ENCODE data around the gene ARL13B.
A peak's percentile ranks its signal among the peaks of the same experiment; 100 is the strongest.
"Not testable (repeated sequence)": the region's sequence is repeated elsewhere in the genome, so short reads cannot be mapped to it uniquely, and the experiment has no call there.

ARL13B gene

GRCh38 chr3:94063496-94064119, 83.7 kb downstream of the ARL13B start:
- DNase-seq = no peak

- DNase-seq = no peak
Measured at GRCh38 chr3:94064243-94064860, 84.4 kb downstream of the ARL13B start.

GRCh38 chr3:94065122-94065521, 85.2 kb downstream of the ARL13B start:
- no peak for DNase-seq

DNA sequence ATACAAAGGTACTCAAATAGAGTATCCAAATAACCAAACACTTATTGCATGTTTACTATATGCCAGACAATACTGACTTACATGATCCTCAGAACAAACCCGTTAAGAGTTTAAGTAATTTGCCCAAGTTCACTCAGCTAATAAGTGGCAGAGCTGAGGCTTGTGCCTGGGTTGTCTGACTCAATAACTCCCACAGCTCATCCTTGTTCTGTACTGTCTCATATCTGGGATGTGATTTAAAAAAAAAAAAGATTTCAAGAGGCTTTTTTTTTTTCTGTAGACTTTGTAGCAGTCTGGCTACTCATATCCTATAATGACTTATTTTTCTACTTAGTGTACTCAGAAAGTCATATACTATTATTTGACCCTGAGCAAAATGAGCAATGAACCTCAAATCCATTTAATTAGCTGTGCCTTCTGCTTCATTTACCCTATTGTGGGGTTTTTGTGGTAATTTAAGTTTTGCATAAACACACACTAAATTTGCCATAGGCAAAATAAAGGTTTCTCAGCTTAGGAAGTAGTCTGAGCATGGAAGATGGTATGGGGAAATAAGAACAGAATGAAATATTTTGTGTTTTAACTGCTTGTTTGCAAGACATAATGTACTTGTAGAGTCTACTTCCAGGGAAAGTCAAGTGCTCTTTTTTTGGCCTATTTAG, 86.0 kb downstream of the ARL13B start:
- DNase-seq = no peak

GRCh38 chr3:94066506-94067500, 86.8 kb downstream of the ARL13B start:
- DNase-seq = no peak

DNA sequence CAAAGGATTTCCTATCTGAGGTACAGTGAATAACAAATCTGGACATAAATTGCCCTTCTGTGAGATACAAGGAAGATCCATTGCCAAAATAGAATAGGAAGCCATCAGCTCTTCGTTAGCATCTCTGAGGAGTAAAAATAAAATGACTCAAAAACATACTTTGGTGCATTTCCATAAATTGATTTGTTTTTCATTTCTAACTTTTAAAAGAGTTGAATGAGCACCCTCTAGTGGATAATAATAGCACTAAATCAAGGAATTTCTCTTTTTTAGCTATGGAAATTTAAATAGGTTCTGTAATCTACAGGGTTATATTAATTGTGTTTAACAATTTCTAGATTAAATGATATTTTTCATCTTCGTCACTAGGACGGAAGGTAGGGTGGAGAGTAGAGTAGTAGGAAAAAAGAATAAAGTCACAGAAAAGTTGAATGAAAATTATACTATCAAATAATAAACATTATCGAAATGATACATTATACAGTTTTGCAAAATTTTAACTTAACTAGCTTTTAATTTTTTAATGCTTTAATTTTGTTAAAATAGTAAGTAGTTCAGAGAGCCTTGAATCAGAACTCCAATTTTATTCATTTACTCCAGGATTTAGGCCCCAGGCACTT, 89.3 kb downstream of the ARL13B start:
- peak; percentile 29 for DNase-seq

DNA sequence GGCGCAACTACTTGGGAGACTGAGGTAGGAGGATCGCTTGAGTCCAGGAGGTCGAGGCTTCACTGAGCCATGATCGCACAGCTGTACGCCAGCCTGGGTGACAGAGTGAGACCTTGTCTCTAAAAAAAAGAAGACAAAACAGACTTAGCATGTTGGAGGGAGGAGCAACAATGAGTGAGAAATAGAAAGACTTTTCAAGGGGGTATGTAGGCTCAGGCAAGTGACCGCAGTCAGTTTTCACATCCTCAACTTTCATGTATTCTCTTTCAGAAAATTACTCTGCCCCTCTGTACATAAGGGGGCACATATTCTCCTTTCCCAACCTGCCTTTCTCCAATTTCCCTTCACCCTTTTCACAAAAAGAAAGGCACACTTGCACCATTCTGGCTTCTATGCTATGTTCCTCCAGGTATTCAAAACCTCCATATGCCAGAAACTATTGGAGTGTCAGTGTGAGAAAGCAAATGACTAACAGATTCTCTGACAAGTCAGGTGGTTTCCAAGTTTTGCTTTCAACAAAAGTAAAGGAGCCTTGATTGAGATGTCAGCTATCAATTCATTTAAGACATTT, 90.5 kb downstream of the ARL13B start:
- DNase-seq = no peak

DNA sequence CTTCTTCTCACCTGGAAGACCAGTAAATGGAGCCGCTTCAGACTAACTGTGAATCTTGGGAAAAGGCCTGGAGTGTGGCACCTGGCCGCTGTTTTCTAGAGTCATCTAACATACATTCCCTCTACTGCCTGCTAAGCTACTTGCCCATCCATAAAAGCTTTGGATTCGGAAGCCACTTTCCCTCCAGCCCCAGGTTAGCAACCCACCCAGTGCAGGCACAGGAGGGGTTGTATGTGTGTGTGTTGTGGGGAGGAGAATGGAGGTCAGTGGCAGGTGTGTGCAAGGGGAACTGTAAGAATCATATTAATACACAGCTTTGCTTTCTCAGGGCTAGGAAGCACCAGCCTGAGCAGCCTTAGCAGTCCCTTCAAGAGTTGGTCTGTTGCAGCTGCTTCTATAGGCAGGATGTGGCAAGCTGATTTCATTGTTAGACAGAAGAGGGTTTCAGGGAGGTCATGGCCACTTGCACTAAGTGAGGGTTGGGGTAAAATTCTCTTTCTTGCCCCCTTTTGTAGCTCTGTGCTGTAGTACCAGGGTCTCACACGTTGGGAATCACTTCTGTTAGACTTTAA, 91.8 kb downstream of the ARL13B start:
- no peak for DNase-seq

GRCh38 chr3:94076055-94076454, 96.1 kb downstream of the ARL13B start:
- DNase-seq = peak; percentile 29

DNA sequence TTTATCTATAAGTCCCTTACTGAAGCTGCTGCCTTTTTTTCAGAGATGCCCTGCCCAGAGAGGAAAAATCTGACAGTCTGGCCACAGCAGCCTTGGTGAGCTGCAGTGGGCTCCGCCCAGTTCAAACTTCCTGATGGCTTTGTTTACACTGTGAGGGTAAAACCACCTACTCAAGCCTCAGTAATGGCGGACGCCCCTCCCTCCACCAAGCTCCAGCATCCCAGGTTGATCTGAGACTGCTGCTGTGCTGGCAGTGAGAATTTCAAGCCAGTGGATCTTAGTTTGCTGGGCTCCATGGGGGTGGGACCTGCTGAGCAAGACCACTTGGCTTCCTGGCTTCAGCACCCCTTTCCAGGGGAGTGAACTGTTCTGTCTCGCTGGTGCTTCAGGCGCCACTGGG, 100.6 kb downstream of the ARL13B start:
- not testable (repeated sequence) for DNase-seq

DNA sequence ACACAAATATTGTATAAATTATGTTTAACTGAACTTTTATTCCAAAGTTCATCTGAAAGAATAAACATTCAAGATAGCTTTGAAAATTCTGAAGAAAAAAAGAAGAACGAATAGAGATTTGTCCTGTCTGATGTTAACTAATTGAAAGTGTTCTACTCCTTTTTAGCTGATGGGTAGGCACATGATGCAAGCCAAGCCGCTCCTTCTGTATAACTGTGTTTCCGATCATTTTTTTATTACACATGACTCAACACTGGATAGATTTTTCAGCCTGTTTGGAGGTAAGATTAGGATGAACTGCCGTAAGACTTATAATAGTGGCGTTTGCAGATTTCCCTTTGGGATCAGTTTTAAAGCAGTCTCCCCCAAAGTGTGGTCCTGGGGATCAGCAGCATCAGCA, 101.9 kb downstream of the ARL13B start:
- DNase-seq = no peak

GRCh38 chr3:94082391-94082937, 102.5 kb downstream of the ARL13B start:
- DNase-seq = no peak

- no peak for DNase-seq
Measured at GRCh38 chr3:94083261-94083660, 103.3 kb downstream of the ARL13B start.

- DNase-seq = no peak
Measured at GRCh38 chr3:94089126-94089525, 109.2 kb downstream of the ARL13B start.

GRCh38 chr3:94092086-94092485, 112.1 kb downstream of the ARL13B start:
- DNase-seq = no peak

- no peak for DNase-seq
Measured at GRCh38 chr3:94093151-94093550, 113.2 kb downstream of the ARL13B start.

- DNase-seq = no peak
Measured at GRCh38 chr3:94095111-94095510, 115.2 kb downstream of the ARL13B start.

DNA sequence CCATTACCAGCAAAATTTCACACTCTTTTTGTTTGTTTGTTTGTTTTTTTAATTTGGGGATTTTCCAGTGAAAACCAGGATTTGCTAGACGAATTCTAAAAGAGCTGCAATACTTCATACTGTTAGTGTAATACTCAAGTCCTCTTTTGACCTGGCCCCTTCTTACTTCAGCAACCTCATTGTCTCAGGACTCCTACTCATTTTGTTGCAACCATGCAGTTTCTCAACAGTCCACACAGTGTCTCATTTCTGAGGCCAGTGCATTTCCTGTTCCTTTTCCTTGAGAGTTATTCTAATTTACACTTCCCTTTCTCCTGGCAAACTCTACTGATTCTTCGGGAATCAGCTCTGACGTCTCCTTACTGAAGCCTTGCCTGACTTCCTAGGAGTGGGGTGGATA, 118.5 kb downstream of the ARL13B start:
- DNase-seq = no peak

DNA sequence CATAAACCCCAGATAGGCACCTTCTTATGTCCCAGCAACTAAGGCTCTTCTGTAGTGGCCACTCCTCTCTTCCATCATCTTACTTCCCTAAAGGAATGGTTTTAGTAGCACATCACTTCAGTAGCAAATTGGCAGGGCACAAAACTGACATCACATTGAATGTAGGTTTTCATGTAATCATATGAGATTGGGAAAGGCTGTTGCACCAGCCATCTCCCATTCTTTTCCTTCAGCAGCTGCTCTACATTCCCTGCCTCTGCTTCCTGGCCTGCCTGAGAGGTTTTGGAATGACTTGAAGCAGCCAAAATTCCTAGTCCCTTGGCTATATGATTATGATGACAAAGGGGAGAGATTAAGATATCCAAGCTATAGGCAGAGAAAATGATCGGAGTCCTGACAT, 119.4 kb downstream of the ARL13B start:
- no peak for DNase-seq

DNA sequence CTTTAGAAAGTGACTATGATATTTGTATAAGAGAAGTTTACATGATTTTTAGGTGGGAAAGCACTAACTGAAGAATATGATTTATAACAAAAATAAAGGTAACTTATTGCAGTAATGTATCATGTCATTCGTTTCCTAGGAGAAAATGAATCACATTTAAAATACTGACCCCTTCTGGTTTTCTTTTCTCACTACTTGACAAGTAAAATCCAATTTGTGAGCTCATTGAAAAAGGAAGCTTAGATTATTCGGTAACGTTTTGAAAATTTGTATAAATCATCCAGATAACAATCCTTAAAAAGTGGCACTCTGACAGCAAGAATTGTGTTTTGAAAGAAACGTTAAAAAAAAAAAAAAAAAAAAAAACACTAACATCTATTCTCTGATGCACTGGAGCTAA, 121.9 kb downstream of the ARL13B start:
- DNase-seq = no peak

Data from fibroblast of skin of scalp (primary cell).